ENCODE measurements around the gene SLC17A1. TPM values are rescaled to one million over a fixed set of nuclear protein-coding genes. Genes with fewer than 3 reads are reported as not detected.

SLC17A1 gene
- total RNA-seq, 1 donor from 2014 or later: not detected

GRCh38 chr6:25866011-25866410, 34.2 kb upstream of the SLC17A1 start:
- Mint-ChIP-seq H3K36me3 (ENCODE audit: low read depth) (no peaks in the 10 kb centered on the region), H3K9me3 (peaks cover 7% of the 10 kb centered on the region), H3K27me3 (ENCODE audit: low read depth) (peaks cover 2% of the 10 kb centered on the region), H3K4me3 (no peak overlapping the region), H3K27ac (ENCODE audit: unreplicated experiment) (no peak overlapping the region), H3K4me1 (no peaks in the 10 kb centered on the region)
- DNase-seq (ENCODE audit: low read depth, low spot score): no peak
- TF ChIP-seq CTCF (conservative IDR thresholded peaks at IDR 0.05): no peak

GRCh38 chr6:25863360-25863759, 31.5 kb upstream of the SLC17A1 start:
- no peak overlapping the region for H3K27ac Mint-ChIP-seq (ENCODE audit: unreplicated experiment)
- no peak for DNase-seq (ENCODE audit: low read depth, low spot score)
- H3K36me3 Mint-ChIP-seq (ENCODE audit: low read depth): no peaks in the 10 kb centered on the region
- peaks cover 2% of the 10 kb centered on the region for H3K27me3 Mint-ChIP-seq (ENCODE audit: low read depth)
- H3K9me3 Mint-ChIP-seq: peaks cover 7% of the 10 kb centered on the region
- no peak overlapping the region for H3K4me3 Mint-ChIP-seq
- TF ChIP-seq CTCF (conservative IDR thresholded peaks at IDR 0.05): no peak
- H3K4me1 Mint-ChIP-seq: no peaks in the 10 kb centered on the region

- H3K27ac Mint-ChIP-seq (ENCODE audit: unreplicated experiment): no peak overlapping the region
- peaks cover 2% of the 10 kb centered on the region for H3K27me3 Mint-ChIP-seq (ENCODE audit: low read depth)
Measured at GRCh38 chr6:25862199-25862598, 30.3 kb upstream of the SLC17A1 start.

GRCh38 chr6:25852756-25853155, 20.9 kb upstream of the SLC17A1 start:
- Mint-ChIP-seq H3K27ac (ENCODE audit: unreplicated experiment) (no peak overlapping the region), H3K27me3 (ENCODE audit: low read depth) (no peaks in the 10 kb centered on the region), H3K36me3 (ENCODE audit: low read depth) (no peaks in the 10 kb centered on the region), H3K4me1 (no peaks in the 10 kb centered on the region), H3K9me3 (peaks cover 2% of the 10 kb centered on the region), H3K4me3 (no peak overlapping the region)
- no peak for TF ChIP-seq CTCF (conservative IDR thresholded peaks at IDR 0.05)
- no peak for DNase-seq (ENCODE audit: low read depth, low spot score)

More at GRCh38 chr6:25862199-25862598, 30.3 kb upstream of the SLC17A1 start:
- Mint-ChIP-seq H3K4me3 (no peak overlapping the region), H3K9me3 (peaks cover 7% of the 10 kb centered on the region), H3K36me3 (ENCODE audit: low read depth) (no peaks in the 10 kb centered on the region), H3K4me1 (no peaks in the 10 kb centered on the region)
- no peak for TF ChIP-seq CTCF (conservative IDR thresholded peaks at IDR 0.05)
- no peak for DNase-seq (ENCODE audit: low read depth, low spot score)

GRCh38 chr6:25851961-25852360, 20.1 kb upstream of the SLC17A1 start:
- no peaks in the 10 kb centered on the region for H3K36me3 Mint-ChIP-seq (ENCODE audit: low read depth)
- no peaks in the 10 kb centered on the region for H3K27me3 Mint-ChIP-seq (ENCODE audit: low read depth)
- H3K9me3 Mint-ChIP-seq: peaks cover 5% of the 10 kb centered on the region
- DNase-seq (ENCODE audit: low read depth, low spot score): no peak
- no peaks in the 10 kb centered on the region for H3K4me1 Mint-ChIP-seq
- TF ChIP-seq CTCF (conservative IDR thresholded peaks at IDR 0.05): no peak
- H3K4me3 Mint-ChIP-seq: no peak overlapping the region
- no peak overlapping the region for H3K27ac Mint-ChIP-seq (ENCODE audit: unreplicated experiment)

- Mint-ChIP-seq H3K36me3 (ENCODE audit: low read depth) (no peaks in the 10 kb centered on the region), H3K4me1 (no peaks in the 10 kb centered on the region), H3K27me3 (ENCODE audit: low read depth) (no peaks in the 10 kb centered on the region), H3K4me3 (no peak overlapping the region), H3K27ac (ENCODE audit: unreplicated experiment) (no peak overlapping the region), H3K9me3 (peaks cover 3% of the 10 kb centered on the region)
- no peak for DNase-seq (ENCODE audit: low read depth, low spot score)
- TF ChIP-seq CTCF (conservative IDR thresholded peaks at IDR 0.05): no peak
Measured at GRCh38 chr6:25844518-25844917, 12.7 kb upstream of the SLC17A1 start.

Data from neural crest cell (in vitro differentiated cells).